ENCODE results near the gene BAHCC1.

Gene BAHCC1

DNA sequence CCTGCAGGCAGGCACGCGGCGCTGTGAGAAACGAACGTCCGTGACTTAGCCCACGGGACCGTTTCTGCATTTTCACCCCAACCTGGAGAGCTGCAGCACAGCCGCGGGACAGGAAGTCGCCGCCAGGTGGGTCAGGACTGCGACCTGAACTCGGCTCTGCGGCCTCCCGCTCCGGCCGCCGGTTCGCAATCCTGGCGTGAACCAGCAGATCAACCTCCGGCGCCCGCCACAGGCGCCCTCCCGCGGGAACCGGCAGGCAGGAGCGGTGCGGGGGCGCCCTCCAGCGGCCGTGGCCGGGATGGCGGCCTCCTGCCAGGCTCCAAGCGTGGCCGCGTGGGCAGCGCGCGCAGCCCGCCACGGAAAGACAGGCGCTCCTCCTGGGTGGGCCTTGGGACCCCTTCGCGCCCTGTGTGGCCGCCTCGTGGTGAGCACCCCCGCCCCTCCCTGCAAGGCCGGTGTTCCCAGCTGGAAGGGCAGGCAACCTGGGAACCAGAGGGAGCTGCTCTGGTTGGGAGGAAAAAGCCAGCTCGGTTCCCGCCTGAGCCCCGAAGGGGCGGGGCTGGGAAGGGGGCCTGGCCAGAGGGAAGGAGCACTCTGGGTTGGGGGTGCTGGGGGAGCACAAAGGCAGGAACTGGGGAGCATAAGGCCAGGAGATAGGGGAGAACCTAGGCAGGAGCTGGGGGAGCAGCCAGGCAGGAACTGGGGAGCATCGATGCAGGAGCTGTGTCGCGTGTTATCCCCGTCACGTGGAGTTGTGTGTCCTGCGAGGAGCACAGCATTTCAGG, 89.1 kb downstream of the BAHCC1 start:
- H3F3A ChIP-seq (ENCODE audit: insufficient read depth, low read length) = no peaks in the 10 kb centered on the region
- no peaks in the 10 kb centered on the region for H4K20me1 ChIP-seq (ENCODE audit: insufficient read depth, low read length)
- H3K9me3 ChIP-seq (ENCODE audit: low read length) = no peaks in the 10 kb centered on the region
- H3K27ac ChIP-seq (ENCODE audit: low read depth, low read length, poor library complexity, severe bottlenecking) = no peak overlapping the region
- H3K4me1 ChIP-seq (ENCODE audit: insufficient read depth, low read length, severe bottlenecking) = peaks cover 21% of the 10 kb centered on the region
- H3K27me3 ChIP-seq (ENCODE audit: insufficient read depth, low read length) = no peaks in the 10 kb centered on the region
- no peak overlapping the region for H2AFZ ChIP-seq (ENCODE audit: low read length)
- H3K9me2 ChIP-seq (ENCODE audit: low read depth, low read length) = no peaks in the 10 kb centered on the region
- peak overlapping the region; percentile 63 for H3K9ac ChIP-seq (ENCODE audit: low read length)
- peak overlapping the region; percentile 53 for H3K4me3 ChIP-seq (ENCODE audit: low read depth, low read length, poor library complexity, severe bottlenecking)
- TF ChIP-seq, protein P1, sequence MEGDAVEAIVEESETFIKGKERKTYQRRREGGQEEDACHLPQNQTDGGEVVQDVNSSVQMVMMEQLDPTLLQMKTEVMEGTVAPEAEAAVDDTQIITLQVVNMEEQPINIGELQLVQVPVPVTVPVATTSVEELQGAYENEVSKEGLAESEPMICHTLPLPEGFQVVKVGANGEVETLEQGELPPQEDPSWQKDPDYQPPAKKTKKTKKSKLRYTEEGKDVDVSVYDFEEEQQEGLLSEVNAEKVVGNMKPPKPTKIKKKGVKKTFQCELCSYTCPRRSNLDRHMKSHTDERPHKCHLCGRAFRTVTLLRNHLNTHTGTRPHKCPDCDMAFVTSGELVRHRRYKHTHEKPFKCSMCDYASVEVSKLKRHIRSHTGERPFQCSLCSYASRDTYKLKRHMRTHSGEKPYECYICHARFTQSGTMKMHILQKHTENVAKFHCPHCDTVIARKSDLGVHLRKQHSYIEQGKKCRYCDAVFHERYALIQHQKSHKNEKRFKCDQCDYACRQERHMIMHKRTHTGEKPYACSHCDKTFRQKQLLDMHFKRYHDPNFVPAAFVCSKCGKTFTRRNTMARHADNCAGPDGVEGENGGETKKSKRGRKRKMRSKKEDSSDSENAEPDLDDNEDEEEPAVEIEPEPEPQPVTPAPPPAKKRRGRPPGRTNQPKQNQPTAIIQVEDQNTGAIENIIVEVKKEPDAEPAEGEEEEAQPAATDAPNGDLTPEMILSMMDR (IDR thresholded peaks at IDR 0.05; ENCODE audit: low read length) = peak; percentile 89
- no peak for TF ChIP-seq EZH2 (IDR thresholded peaks at IDR 0.05; ENCODE audit: borderline replicate concordance, low read length)
- H3K36me3 ChIP-seq (ENCODE audit: insufficient read depth, low read length) = no peaks in the 10 kb centered on the region
- H3K79me2 ChIP-seq (ENCODE audit: insufficient read depth, low read length) = no peaks in the 10 kb centered on the region
- H3K4me2 ChIP-seq (ENCODE audit: low read length) = peak overlapping the region; percentile 78

- Histone ChIP-seq H3K27me3 (ENCODE audit: insufficient read depth, low read length) (no peaks in the 10 kb centered on the region), H4K20me1 (ENCODE audit: insufficient read depth, low read length) (no peaks in the 10 kb centered on the region), H3K9ac (ENCODE audit: low read length) (no peak overlapping the region), H3K9me3 (ENCODE audit: low read length) (no peaks in the 10 kb centered on the region), H3K4me1 (ENCODE audit: insufficient read depth, low read length, severe bottlenecking) (peaks cover 21% of the 10 kb centered on the region), H3K4me2 (ENCODE audit: low read length) (no peak overlapping the region), H3K9me2 (ENCODE audit: low read depth, low read length) (no peaks in the 10 kb centered on the region), H3K27ac (ENCODE audit: low read depth, low read length, poor library complexity, severe bottlenecking) (no peak overlapping the region), H3K4me3 (ENCODE audit: low read depth, low read length, poor library complexity, severe bottlenecking) (no peak overlapping the region), H3K79me2 (ENCODE audit: insufficient read depth, low read length) (no peaks in the 10 kb centered on the region), H3F3A (ENCODE audit: insufficient read depth, low read length) (no peaks in the 10 kb centered on the region), H3K36me3 (ENCODE audit: insufficient read depth, low read length) (no peaks in the 10 kb centered on the region), H2AFZ (ENCODE audit: low read length) (no peak overlapping the region)
- TF ChIP-seq EZH2 (IDR thresholded peaks at IDR 0.05; ENCODE audit: borderline replicate concordance, low read length) = no peak
- TF ChIP-seq, protein P1 (IDR thresholded peaks at IDR 0.05; ENCODE audit: low read length) = no peak
These were observed 91.0 kb downstream of the BAHCC1 start for GRCh38 chr17:81486199-81486810.

DNA sequence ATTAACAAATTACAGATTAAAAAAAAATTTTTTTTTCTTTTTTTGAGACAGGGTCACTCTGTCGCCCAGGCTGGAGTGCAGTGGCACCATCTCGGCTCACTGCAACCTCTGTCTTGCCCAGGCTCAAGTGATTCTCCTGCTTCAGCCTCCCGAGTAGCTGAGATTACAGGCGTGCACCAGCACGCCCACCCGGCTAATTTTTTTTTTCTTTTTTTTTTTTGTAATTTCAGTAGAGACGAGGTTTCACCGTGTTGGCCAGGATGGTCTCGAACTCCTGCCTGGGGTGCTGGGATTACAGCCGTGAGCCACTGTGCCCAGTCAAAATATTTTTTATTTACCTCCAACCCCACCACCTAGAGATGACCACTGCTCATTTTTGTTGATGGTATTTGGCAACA, 91.8 kb downstream of the BAHCC1 start:
- Histone ChIP-seq H3K27ac (ENCODE audit: low read depth, low read length, poor library complexity, severe bottlenecking) (no peak overlapping the region), H4K20me1 (ENCODE audit: insufficient read depth, low read length) (no peaks in the 10 kb centered on the region), H3K4me1 (ENCODE audit: insufficient read depth, low read length, severe bottlenecking) (peaks cover 21% of the 10 kb centered on the region), H3K9me3 (ENCODE audit: low read length) (no peaks in the 10 kb centered on the region), H3F3A (ENCODE audit: insufficient read depth, low read length) (no peaks in the 10 kb centered on the region), H3K36me3 (ENCODE audit: insufficient read depth, low read length) (no peaks in the 10 kb centered on the region), H3K9ac (ENCODE audit: low read length) (no peak overlapping the region), H3K4me2 (ENCODE audit: low read length) (no peak overlapping the region), H3K79me2 (ENCODE audit: insufficient read depth, low read length) (no peaks in the 10 kb centered on the region), H3K4me3 (ENCODE audit: low read depth, low read length, poor library complexity, severe bottlenecking) (no peak overlapping the region), H2AFZ (ENCODE audit: low read length) (no peak overlapping the region), H3K27me3 (ENCODE audit: insufficient read depth, low read length) (no peaks in the 10 kb centered on the region), H3K9me2 (ENCODE audit: low read depth, low read length) (no peaks in the 10 kb centered on the region)
- TF ChIP-seq, protein P1 (IDR thresholded peaks at IDR 0.05; ENCODE audit: low read length) = no peak
- TF ChIP-seq EZH2 (IDR thresholded peaks at IDR 0.05; ENCODE audit: borderline replicate concordance, low read length) = no peak

All from OCI-LY1 (cell line).